ENCODE measurements around the gene FRS3. TPM values are rescaled to one million over a fixed set of nuclear protein-coding genes. Genes with fewer than 3 reads are reported as not detected.

The FRS3 gene
- total and polyA plus RNA-seq, 2 of the 13 experiments (the other 11 are each of a cell fraction or from before 2014, with no cell fraction given), result 3.0 to 7.4 TPM

- TF ChIP-seq FOXP4 (CRISPR knock-in tag; IDR thresholded peaks at IDR 0.05) (peak; percentile 12; the same call in 1 of the 2 replicates), LCORL (IDR thresholded peaks at IDR 0.05) (no peak), LCORL (CRISPR knock-in tag; IDR thresholded peaks at IDR 0.05) (peak; percentile 58; the same call in 1 of the 2 replicates), SOX6 (IDR thresholded peaks at IDR 0.05) (no peak), SOX6 (CRISPR knock-in tag; IDR thresholded peaks at IDR 0.05) (peak; percentile 51; the same call in 1 of the 2 replicates), ZSCAN22 (CRISPR knock-in tag; IDR thresholded peaks at IDR 0.05) (no peak), PRDM15 (CRISPR knock-in tag; IDR thresholded peaks at IDR 0.05) (peak; percentile 35; the same call in 1 of the 2 replicates), ATF7 (IDR thresholded peaks at IDR 0.05) (no peak), ATF7 (CRISPR knock-in tag; IDR thresholded peaks at IDR 0.05) (no peak), ZNF746 (CRISPR knock-in tag; IDR thresholded peaks at IDR 0.05) (peak; percentile 43; the same call in 1 of the 2 replicates), CCDC6 (CRISPR knock-in tag; IDR thresholded peaks at IDR 0.05) (peak; percentile 78; the same call in 1 of the 2 replicates), RFXAP (CRISPR knock-in tag; IDR thresholded peaks at IDR 0.05; ENCODE audit: borderline replicate concordance) (peak; percentile 19; the same call in 1 of the 2 replicates), HNRNPUL1 (IDR thresholded peaks at IDR 0.05; ENCODE audit: low read depth, low read length) (no peak), POLR2G (IDR thresholded peaks at IDR 0.05; ENCODE audit: low read depth, low read length) (peak; percentile 35; the same call in 1 of the 2 replicates), GATAD1 (CRISPR knock-in tag; IDR thresholded peaks at IDR 0.05) (0 out of 2 replicates have a peak, but pooled peaks have one; percentile 17), ZNF280B (CRISPR knock-in tag; IDR thresholded peaks at IDR 0.05; ENCODE audit: borderline replicate concordance) (no peak), ATM (IDR thresholded peaks at IDR 0.05; ENCODE audit: borderline replicate concordance) (no peak), REL (CRISPR knock-in tag; conservative IDR thresholded peaks at IDR 0.05) (no peak), ZNF503 (CRISPR knock-in tag; IDR thresholded peaks at IDR 0.05) (no peak), KDM5B (CRISPR knock-in tag; IDR thresholded peaks at IDR 0.05; ENCODE audit: borderline replicate concordance) (peak; percentile 56; the same call in 1 of the 2 replicates), ZNF563 (CRISPR knock-in tag; IDR thresholded peaks at IDR 0.05) (peak; percentile 73; the same call in 1 of the 2 replicates)
Observed at GRCh38 chr6:41734666-41735426, 44.9 kb downstream of the FRS3 start (continued).
